Activated T-helper 2 cell treated with anti-CD3 and anti-CD28 coated beads, Interferon-gamma antibody, Interleukin-2, Interleukin-4, amounts not matched to agents 10 μg/mL and 5 μg/mL and 100 μg/mL, durations not matched to agents 14 hours and 24 hours and 36 hours (primary cell): ENCODE results near the gene PTPRD. TPM values are rescaled to one million over a fixed set of nuclear protein-coding genes. Genes with fewer than 3 reads are reported as not detected.

ENCODE experiments used
- DNase-seq: peaks from one replicate; pipeline ENCODE4 v3.0.0; 2021; ENCODE audit warnings: low spot score
- H3K27ac Mint-ChIP-seq: one replicate; pipeline ENCODE4 v1.8.0; 2021; ENCODE audit warnings: mixed read lengths
- H3K27me3 Mint-ChIP-seq: one replicate; pipeline ENCODE4 v1.8.0; 2021; ENCODE audit warnings: low read depth, mixed read lengths
- H3K36me3 Mint-ChIP-seq: one replicate; pipeline ENCODE4 v1.8.0; 2021; ENCODE audit warnings: low read depth, mixed read lengths
- H3K4me1 Mint-ChIP-seq: one replicate; pipeline ENCODE4 v1.8.0; 2021; ENCODE audit warnings: low read depth, mixed read lengths
- H3K4me3 Mint-ChIP-seq: one replicate; pipeline ENCODE4 v1.8.0; 2021; ENCODE audit warnings: low read depth, mild to moderate bottlenecking, moderate library complexity, mixed read lengths
- H3K9me3 Mint-ChIP-seq: one replicate; pipeline ENCODE4 v1.8.0; 2021; ENCODE audit warnings: mixed read lengths
- intact Hi-C: fragments of 100-400 bp; cut with micrococcal nuclease; formaldehyde crosslinking; loops from one replicate; pipeline ENCODE4 v1.15.1; 2023
- total RNA-seq: library from RNA; stranded (reverse); gene quantifications from 2 replicates; pipeline ENCODE4 v1.2.3, GENCODE V29; 2022

PTPRD gene
- total RNA-seq, 1 donor from 2014 or later: 1.5 TPM

DNA sequence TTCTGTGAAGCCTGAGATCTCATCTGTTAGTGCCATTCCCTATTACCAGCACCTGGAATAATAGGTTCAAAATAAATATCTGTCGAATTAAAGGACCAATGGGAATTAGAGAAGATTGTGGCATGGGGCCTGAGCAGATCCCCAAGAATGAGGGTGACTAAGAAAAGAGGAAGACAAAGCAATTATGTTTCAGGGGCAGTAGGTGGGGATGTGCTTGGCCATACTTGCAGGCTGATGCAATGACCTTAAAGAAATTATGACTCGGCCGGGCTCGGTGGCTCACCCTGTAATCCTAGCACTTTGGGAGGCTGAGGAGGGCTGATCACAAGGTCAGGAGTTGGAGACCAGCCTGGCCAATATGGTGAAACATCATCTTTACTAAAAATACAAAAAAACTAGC lies 562.8 kb downstream of the PTPRD start:
- H3K27me3 Mint-ChIP-seq: no peaks in the 10 kb centered on the region
- intact Hi-C loops: no loop called here
- no peak overlapping the region for H3K27ac Mint-ChIP-seq
- H3K4me3 Mint-ChIP-seq: no peak overlapping the region
- DNase-seq: no peak
- H3K36me3 Mint-ChIP-seq: no peaks in the 10 kb centered on the region
- no peaks in the 10 kb centered on the region for H3K4me1 Mint-ChIP-seq
- no peaks in the 10 kb centered on the region for H3K9me3 Mint-ChIP-seq

DNA sequence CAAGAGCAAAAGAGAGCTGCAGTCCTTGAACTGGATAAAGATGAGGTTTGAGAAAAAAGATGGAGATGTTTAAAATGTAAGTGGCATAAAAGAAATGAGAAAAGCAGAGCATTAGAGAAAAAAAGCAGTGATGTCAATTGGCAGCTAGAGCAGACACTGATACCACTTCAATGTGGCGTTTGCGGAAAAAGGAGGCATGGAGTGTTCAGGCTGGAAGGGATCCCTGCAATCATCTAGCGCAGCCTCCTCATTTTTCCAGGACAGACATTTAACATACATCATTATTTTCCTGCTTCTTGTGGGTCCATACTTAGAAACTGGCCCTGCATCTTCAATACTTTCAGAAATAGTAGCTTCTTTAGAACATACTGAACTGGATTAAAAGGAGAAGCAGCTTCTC lies 563.8 kb downstream of the PTPRD start:
- Mint-ChIP-seq H3K4me1 (no peaks in the 10 kb centered on the region), H3K27ac (no peak overlapping the region), H3K27me3 (no peaks in the 10 kb centered on the region), H3K36me3 (no peaks in the 10 kb centered on the region), H3K4me3 (no peak overlapping the region), H3K9me3 (no peaks in the 10 kb centered on the region)
- intact Hi-C loops: no loop called here
- no peak for DNase-seq

DNA sequence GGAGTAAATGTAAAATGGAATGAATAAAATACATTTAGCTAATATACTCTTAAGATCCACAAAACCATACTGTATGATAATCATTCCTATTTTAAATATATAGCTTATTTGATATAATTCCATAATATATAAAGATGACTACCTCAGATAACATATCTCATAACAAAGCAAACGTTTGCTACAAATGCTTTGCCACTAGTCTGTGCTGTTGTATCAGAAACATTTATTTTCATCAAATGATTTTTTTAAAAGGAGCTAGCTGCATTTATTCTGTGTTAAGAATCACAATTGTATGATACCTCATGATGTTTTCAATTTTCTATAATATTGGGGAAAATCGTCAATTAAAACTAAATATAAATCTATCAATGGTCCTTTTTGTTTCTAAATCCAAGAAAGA lies 567.2 kb downstream of the PTPRD start:
- no peak for DNase-seq
- H3K4me1 Mint-ChIP-seq: no peaks in the 10 kb centered on the region
- no peaks in the 10 kb centered on the region for H3K36me3 Mint-ChIP-seq
- H3K4me3 Mint-ChIP-seq: no peak overlapping the region
- H3K9me3 Mint-ChIP-seq: no peaks in the 10 kb centered on the region
- no peak overlapping the region for H3K27ac Mint-ChIP-seq
- intact Hi-C loops: no loop called here
- no peaks in the 10 kb centered on the region for H3K27me3 Mint-ChIP-seq

DNA sequence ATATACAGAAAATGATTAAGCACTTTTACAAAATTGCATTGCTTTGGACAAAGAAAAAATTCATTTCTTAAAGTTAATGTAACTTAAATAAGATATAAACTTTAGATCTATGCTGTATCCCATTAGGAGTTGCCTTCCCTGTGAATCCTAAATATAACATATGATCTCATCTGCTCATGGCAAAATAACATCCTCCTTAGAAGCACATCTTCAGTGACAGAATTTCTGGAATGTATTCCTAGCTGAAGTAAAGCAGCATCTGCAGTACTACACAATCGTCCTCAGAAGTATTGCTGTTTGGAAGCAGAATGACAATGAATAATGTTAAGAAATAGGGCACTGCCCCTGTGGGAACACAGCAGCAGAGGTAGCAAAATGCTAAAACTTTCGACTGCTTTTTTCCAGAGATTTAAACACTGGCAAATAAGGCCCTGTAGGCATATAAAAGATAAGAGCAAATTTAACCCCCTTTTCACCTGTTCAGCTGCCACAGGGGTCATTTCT lies 571.0 kb downstream of the PTPRD start:
- Mint-ChIP-seq H3K9me3 (peaks cover 4% of the 10 kb centered on the region), H3K4me1 (no peaks in the 10 kb centered on the region), H3K36me3 (no peaks in the 10 kb centered on the region), H3K4me3 (no peak overlapping the region), H3K27me3 (no peaks in the 10 kb centered on the region), H3K27ac (no peak overlapping the region)
- intact Hi-C loops: no loop called here
- DNase-seq: no peak

DNA sequence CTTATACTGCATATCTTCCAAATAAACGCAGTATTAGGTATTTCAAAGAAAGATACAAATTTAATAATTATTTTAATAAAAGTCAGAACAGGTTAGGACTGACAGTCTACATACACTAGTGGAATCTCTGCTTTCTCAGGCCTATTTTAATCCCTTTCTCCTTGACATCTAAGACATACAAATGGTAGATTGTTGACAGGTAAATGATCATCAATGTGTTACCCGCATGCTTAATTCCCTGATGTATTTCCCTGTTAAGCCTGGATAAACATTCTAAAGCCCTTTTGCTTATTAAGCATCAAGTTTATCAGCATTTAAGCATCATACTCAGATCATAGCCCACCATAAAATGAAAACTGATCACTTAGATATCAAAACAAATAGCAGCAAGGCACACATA lies 576.7 kb downstream of the PTPRD start:
- no peaks in the 10 kb centered on the region for H3K36me3 Mint-ChIP-seq
- DNase-seq: no peak
- no peaks in the 10 kb centered on the region for H3K4me1 Mint-ChIP-seq
- intact Hi-C loops: no loop called here
- H3K9me3 Mint-ChIP-seq: peaks cover 18% of the 10 kb centered on the region
- no peaks in the 10 kb centered on the region for H3K27me3 Mint-ChIP-seq
- no peak overlapping the region for H3K4me3 Mint-ChIP-seq
- H3K27ac Mint-ChIP-seq: no peak overlapping the region

DNA sequence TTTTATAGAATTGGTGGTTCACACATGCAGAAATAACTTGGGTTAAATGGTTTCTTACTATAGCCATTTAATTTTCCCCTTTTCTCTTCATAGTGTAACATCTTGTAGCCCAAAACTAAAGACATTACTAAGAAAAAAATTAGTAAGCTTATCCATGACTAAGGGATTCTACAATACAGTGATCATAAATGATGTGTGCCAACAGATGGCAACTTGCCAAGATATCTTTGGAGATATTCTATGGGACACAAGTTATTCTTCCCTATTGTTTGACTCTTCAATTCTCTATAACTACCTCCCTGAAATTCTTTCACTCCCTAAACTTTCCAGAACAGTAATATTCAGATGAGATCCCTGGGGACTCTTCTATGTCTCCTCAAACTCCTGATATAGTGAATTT lies 580.6 kb downstream of the PTPRD start:
- H3K9me3 Mint-ChIP-seq: peaks cover 30% of the 10 kb centered on the region
- no peaks in the 10 kb centered on the region for H3K27me3 Mint-ChIP-seq

DNA sequence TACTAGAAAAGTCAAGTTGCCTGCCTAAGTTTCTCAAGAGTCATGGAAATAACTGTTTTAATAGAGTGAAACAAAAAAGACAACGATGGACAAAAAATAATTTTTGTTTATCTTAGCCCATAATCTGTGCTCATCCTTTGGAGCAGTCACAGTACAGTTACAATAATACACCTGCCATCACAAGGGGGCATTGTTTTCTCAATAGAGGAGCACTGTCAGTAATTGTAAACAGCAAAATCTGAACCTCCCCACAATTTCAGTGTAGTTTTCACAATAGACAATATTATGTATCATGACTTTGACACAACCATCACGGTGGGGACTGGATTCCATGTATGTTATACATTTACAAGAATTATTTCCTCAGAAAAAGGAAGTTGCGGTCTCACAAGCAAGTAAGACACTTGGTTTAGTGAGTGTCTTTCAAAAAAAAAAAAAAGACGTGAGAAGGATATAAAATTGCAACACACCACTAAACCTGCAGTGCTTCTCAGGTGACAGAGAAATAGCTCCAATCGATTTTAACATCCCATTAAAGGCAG lies 586.3 kb downstream of the PTPRD start:
- no peaks in the 10 kb centered on the region for H3K27me3 Mint-ChIP-seq
- H3K27ac Mint-ChIP-seq: no peak overlapping the region
- H3K9me3 Mint-ChIP-seq: peaks cover 16% of the 10 kb centered on the region
- H3K36me3 Mint-ChIP-seq: no peaks in the 10 kb centered on the region
- intact Hi-C loops: no loop called here
- no peak overlapping the region for H3K4me3 Mint-ChIP-seq
- no peaks in the 10 kb centered on the region for H3K4me1 Mint-ChIP-seq
- no peak for DNase-seq

More for the DNA sequence above, 580.6 kb downstream of the PTPRD start:
- intact Hi-C loops: no loop called here
- no peaks in the 10 kb centered on the region for H3K4me1 Mint-ChIP-seq
- no peak overlapping the region for H3K4me3 Mint-ChIP-seq
- H3K36me3 Mint-ChIP-seq: no peaks in the 10 kb centered on the region
- DNase-seq: no peak
- H3K27ac Mint-ChIP-seq: no peak overlapping the region

DNA sequence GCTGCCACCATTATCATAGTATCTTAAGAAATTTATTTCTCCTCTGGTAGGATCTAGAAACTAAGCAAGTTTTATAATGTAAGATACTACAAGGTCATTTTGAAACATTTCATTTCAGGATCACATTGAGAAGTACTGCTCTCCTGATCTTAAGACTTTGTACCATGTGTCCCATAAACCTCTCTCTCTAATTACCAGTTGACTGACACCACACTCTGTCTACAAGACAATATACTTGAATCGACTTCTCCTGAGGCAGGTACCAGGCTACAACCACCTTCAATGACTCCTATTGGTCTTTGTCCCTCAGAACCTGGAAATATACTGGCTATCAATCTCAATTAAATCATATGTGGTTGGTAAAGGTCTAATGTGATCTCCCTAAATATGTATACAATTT lies 597.0 kb downstream of the PTPRD start:
- DNase-seq: no peak
- no peaks in the 10 kb centered on the region for H3K27me3 Mint-ChIP-seq
- H3K36me3 Mint-ChIP-seq: no peaks in the 10 kb centered on the region
- H3K4me1 Mint-ChIP-seq: no peaks in the 10 kb centered on the region
- no peak overlapping the region for H3K4me3 Mint-ChIP-seq
- intact Hi-C loops: no loop called here
- peaks cover 8% of the 10 kb centered on the region for H3K9me3 Mint-ChIP-seq
- H3K27ac Mint-ChIP-seq: no peak overlapping the region

DNA sequence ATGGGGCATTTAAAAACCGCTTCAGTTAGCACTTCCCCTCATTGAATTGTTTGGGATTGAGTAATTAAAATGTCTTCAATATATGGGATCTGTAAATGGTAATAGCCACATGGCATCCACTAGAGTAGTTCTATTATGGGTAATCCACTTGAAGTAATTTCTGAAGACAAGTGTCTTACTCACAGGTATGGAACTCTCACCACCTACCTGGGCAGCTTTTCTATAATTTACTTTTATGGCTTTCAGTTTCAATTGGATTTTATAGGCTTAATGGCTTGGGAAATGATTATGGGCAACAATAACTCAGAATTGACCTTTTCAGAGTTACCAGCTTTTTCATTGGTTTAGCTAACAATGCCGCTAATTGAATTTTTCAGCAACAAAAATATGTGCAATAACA lies 597.9 kb downstream of the PTPRD start:
- no peaks in the 10 kb centered on the region for H3K4me1 Mint-ChIP-seq

DNA sequence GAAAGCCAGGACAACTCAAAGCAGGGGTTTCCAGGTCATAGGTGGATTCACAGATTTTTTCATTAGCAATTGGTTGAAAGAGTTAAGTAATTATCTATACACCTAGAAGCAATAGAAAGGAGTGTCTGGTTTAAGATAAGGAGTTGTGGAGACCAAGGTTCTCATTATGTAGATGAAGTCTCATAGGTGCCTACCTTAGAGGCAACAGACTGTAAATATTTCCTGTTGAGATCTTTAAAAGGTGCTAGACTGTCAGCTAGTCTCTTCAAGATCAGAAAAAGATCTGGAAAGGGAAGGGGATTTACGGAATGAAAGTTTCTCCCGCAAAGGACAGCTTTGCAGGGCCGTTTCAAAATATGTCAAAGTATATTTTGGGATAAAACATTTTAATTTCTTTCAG lies 603.4 kb downstream of the PTPRD start:
- H3K36me3 Mint-ChIP-seq: no peaks in the 10 kb centered on the region
- H3K27ac Mint-ChIP-seq: no peak overlapping the region
- H3K4me3 Mint-ChIP-seq: no peak overlapping the region
- intact Hi-C loops: no loop called here
- DNase-seq: no peak
- H3K9me3 Mint-ChIP-seq: no peaks in the 10 kb centered on the region
- H3K4me1 Mint-ChIP-seq: no peaks in the 10 kb centered on the region
- H3K27me3 Mint-ChIP-seq: no peaks in the 10 kb centered on the region

More for the DNA sequence above, 597.9 kb downstream of the PTPRD start:
- Mint-ChIP-seq H3K36me3 (no peaks in the 10 kb centered on the region), H3K27me3 (no peaks in the 10 kb centered on the region), H3K27ac (no peak overlapping the region), H3K4me3 (no peak overlapping the region), H3K9me3 (peaks cover 8% of the 10 kb centered on the region)
- no peak for DNase-seq
- intact Hi-C loops: no loop called here

DNA sequence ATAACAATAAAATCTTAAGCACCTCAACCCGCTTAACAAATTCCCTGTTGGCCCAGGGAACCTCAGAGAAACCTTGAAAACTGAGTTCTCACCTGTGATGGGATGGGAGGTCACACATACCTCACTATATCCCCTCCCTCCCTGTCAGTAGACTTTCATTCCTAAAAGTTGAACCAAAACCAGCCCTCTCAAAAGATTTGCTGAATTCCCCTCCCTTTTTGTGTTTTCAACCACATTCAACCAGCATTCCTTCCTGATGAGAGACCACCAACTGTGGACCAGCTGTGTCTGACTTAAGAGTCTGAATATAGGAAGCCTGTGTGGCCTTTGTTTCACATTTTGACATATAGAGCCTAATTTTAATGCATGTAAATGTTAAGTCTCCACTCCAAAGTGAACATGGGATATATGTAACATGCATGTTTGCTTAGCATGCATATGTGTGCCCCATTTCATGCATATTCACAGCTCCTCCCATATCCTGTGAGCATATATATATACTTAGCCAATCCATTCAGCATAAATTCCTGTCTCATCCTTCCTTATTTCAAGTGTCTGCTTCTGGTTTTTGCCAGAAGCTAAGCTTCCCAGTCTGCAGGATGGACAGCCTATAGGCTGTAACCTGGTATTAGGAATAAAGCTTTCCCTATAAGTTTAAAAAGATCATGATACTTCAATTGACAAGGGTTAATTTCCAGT lies 604.6 kb downstream of the PTPRD start:
- intact Hi-C loops: no loop called here
- H3K4me3 Mint-ChIP-seq: no peak overlapping the region
- no peaks in the 10 kb centered on the region for H3K4me1 Mint-ChIP-seq
- no peak overlapping the region for H3K27ac Mint-ChIP-seq
- no peaks in the 10 kb centered on the region for H3K27me3 Mint-ChIP-seq
- no peaks in the 10 kb centered on the region for H3K9me3 Mint-ChIP-seq
- DNase-seq: no peak
- no peaks in the 10 kb centered on the region for H3K36me3 Mint-ChIP-seq

DNA sequence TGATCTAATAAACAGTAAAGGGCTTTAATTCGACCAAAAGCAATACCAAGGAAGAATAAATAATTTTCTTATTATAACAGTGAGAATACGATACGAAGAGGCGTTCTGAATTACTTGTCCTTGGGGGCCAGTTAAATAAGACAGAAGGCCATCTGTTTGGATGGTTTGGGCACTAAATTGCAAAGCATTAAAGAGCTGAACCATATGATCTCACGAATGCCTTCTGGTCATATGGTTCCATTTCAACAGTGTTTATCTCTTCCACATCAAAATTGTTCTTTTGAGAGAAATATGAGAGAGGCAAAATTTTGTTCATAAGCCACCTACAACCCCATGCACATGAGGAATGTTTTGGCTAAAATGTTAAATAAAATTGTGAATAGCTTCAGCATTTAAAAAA lies 605.4 kb downstream of the PTPRD start:
- Mint-ChIP-seq H3K4me3 (no peak overlapping the region), H3K27me3 (no peaks in the 10 kb centered on the region), H3K27ac (no peak overlapping the region), H3K9me3 (no peaks in the 10 kb centered on the region), H3K36me3 (no peaks in the 10 kb centered on the region), H3K4me1 (no peaks in the 10 kb centered on the region)
- DNase-seq: no peak
- intact Hi-C loops: no loop called here

DNA sequence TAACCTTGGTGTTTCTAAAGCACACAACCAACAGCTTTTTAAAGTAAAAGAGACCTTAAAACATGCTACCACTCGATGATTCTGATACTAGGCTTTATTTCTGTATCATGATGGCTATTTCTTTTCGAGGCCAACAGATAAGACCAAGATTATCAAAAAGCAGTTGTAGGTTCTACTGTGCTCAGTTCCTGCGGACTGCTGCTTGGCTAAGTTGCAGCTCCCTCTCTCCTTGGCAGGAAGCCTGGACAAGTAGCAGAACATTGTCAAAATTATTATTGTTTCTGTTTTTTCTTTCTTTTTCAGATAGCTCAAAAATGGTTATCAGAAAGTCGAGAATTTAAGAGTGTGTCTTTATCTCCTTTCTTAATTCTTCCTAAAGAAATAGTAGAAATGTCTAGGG lies 607.6 kb downstream of the PTPRD start:
- intact Hi-C loops: no loop called here
- Mint-ChIP-seq H3K4me1 (no peaks in the 10 kb centered on the region), H3K36me3 (no peaks in the 10 kb centered on the region), H3K9me3 (no peaks in the 10 kb centered on the region), H3K27ac (no peak overlapping the region), H3K27me3 (no peaks in the 10 kb centered on the region), H3K4me3 (no peak overlapping the region)
- DNase-seq: no peak
